Stimulated activated CD4-positive, alpha-beta T cell treated with anti-CD3 and anti-CD28 coated beads, Interleukin-1b, Interleukin-23, amount 100 ng/mL, for 24 hours (primary cell): ENCODE measurements around the gene MCRS1.
"Not testable (repeated sequence)": the region's sequence is repeated elsewhere in the genome, so short reads cannot be mapped to it uniquely, and the experiment has no call there.

ENCODE experiments used
- DNase-seq, 4 experiments: peaks; one replicate each; pipeline ENCODE4 v3.0.0-alpha.2; 2020; ENCODE audit warnings: low read depth in 4 of 4, low spot score in 1 of 4

The MCRS1 gene

DNA sequence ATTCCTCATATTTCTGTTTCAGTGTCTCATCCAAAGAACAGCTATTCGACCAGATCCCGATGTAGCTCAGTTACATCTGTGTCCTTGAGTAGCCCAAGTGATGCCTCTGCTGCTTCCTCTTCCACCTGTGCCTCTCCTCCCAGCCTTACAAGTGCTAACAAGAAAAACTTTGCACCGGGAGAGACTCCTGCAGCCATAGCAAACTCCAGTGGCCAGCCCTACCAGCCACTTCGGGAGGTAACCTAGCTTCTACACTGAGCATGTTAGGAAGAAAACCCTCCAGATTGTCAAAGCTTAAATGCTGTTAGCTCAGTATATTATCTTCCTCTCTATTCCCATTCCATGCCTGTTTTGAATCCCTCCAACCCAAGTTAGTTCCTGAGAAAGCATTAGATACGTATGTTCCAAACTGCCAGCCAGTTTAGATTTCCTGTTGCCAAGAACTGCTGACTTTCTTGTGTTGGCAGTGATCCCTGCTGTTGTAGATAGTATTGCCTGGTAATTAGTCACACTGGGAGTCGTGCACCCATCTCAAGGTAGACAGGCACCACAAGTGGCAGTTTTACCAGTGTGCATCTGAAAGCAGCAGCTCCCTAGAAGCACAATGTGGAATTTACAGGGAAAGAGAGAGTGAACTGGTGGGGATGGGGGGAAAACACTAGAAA, 43.1 kb downstream of the MCRS1 start:
- no peak for DNase-seq

DNA sequence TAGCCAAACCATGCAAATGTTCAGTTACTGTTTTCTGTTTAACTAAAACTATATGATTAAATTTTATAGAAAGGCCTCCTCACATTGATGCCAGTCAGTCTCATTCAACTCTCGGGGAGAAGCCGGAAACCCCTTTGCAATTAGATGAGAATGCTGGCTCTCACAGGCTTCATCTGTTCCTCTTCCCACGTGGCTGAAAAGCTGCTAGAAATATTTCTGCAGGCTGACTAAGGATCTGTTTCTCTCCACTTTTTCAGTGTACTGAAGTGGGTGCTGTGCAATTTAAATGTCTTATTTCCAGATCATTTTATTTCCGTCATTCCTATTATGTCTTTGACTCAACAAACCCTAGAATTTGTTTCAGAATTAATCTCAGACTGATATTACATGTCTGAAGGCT, 46.6 kb downstream of the MCRS1 start:
- no peak for DNase-seq

DNA sequence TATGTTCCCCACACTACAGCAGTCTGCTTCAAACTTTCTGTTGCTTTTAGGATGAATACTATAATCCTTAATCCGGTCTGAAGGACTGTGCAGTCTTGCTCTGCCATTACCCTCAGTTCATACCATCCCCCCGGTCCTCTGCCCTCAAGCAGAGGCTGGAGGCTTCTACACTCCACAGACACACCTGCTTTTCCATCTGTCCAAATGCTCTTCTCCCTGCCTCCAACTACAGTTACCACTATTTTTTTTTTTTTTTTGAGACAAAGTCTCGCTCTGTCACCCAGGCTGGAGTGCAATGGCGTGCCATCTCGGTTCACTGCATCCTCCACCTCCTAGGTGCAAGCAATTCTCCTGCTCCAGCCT, 48.4 kb downstream of the MCRS1 start:
- DNase-seq, result no peak

DNA sequence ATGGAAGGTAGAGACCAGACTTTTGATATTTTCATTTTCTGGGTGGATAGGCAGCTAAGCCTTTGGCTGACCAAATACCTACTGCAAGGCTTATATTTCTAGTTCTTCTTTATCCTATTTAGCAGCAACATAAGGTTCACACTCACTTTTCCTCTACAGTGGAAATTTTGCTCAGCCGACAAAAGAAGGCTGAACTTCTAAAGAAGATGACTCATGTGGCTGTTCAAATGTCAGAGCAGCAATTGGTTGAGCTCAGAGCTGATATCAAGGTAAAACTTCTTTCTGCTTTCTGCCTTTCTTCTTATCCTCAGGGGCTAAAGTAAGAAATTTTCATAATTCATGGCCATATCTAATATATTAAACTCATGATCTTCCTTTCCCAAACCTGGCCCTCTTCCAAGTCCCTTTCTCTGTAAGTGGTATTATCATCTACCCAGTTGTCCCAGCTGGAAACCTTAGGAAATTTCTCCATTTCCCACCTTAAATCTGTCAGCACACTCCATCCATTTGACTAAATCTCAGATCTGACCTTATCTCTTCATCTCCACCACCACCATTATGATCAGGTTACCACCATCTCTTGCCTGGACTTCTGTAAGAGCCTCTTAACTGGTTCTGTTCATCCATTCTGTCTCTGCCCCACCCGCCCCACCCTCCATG, 48.9 kb downstream of the MCRS1 start:
- DNase-seq, result no peak

DNA sequence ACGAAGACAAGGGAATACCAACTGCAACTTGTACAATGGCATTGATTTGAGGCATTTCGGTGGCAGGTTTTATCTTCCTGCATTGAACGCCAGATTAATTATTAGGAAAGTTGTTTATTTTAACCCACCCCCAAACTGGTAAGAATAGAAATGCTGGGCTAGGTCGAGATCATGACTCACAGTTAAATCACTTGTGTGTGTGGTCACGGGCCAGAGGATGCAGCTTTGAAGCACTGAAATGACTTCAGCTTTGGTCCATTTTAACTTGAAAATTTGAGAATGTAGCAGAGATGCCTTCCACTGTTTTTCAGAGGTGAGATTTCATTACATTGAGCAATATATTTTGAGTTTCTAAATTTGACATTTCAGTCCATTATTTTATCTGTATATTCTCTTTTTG, 52.7 kb downstream of the MCRS1 start:
- no peak for DNase-seq

DNA sequence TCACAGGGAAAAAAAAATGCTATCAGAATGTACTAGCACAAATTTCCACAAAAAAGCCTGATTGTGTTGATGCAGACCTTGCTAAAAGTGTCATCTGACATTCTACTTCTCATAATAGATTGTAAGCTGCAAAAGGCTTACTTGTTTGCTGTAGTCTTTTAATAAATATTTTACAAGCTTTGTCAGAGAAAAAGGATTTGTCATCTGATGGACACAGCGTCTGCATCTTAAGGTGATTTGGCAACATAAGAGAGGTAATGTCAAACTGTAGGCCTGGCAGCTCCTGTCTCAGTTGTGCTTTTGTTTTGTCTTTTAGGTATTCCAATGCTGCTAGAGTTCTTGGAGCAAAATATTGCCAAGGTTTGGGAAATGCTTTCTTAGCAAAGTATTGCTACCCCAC, 55.4 kb downstream of the MCRS1 start:
- DNase-seq, result no peak

DNA sequence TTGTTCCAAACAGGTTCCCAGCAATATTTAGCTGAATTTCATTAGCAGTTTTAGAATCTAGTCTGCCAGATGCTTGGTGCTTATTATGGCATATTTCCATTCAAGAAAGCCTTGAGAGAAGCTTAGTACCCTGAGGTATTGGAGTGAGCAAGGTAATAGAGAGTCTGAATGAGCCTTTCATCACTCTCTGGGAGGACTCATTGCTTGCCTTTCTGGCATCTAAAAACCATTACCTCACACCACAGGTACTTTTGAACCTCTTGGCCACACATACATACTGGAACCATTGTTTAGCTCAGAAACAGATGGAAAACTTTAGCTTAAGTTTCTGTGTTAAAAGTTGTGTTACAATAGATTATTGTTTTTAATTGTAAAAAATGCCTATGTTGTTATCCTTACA, 56.5 kb downstream of the MCRS1 start:
- no peak for DNase-seq

DNA sequence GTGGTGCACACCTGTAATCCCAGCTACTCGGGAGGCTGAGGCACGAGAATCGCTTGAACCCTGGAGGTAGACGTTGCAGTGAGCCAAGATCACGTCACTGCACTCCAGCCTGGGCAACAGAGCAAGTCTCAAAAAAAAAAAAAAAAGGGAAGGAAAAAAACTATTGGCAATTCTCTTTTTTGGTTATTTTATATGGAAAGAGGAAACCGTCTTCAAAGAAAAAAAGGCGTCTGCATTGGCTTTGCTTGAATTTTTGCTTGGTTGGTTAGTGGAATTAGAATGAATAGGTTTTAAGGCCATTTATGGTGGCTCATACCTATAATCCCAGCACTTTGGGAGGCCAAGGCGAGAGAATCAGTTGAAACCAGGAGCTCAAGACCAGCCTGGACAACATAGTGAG, 58.3 kb downstream of the MCRS1 start:
- DNase-seq, result not testable (repeated sequence)
